NCI-H2107 treated with DMSO at 0.1 percent for 48 hours (cell line): ENCODE measurements around the gene ADAMTS3.

ENCODE experiments used
- DNase-seq: peaks from one replicate; lab custom pipeline; 2025; ENCODE audit not compliant: unreplicated experiment; lab: John Stamatoyannopoulos, UW

ADAMTS3 gene

GRCh38 chr4:72352711-72353110, 216.3 kb downstream of the ADAMTS3 start:
- DNase-seq: no peak

- DNase-seq: no peak
Observed at GRCh38 chr4:72351521-72351920, 217.5 kb downstream of the ADAMTS3 start.

GRCh38 chr4:72348701-72349100, 220.3 kb downstream of the ADAMTS3 start:
- DNase-seq: no peak

- DNase-seq: no peak
Observed at GRCh38 chr4:72344418-72344817, 224.6 kb downstream of the ADAMTS3 start.

- DNase-seq: no peak
Observed at GRCh38 chr4:72341432-72341820, 227.6 kb downstream of the ADAMTS3 start.

- DNase-seq: no peak
Observed at GRCh38 chr4:72340803-72341431, 228.1 kb downstream of the ADAMTS3 start.

GRCh38 chr4:72338060-72338459, 231.0 kb downstream of the ADAMTS3 start:
- DNase-seq: no peak

GRCh38 chr4:72330381-72330780, 238.6 kb downstream of the ADAMTS3 start:
- DNase-seq: no peak

- no peak for DNase-seq
Observed at GRCh38 chr4:72326692-72327632, 242.1 kb downstream of the ADAMTS3 start.

GRCh38 chr4:72325215-72325614, 243.8 kb downstream of the ADAMTS3 start:
- no peak for DNase-seq

- no peak for DNase-seq
Observed at GRCh38 chr4:72323227-72323626, 245.8 kb downstream of the ADAMTS3 start.

- DNase-seq: no peak
Observed at GRCh38 chr4:72320223-72320948, 248.6 kb downstream of the ADAMTS3 start.

- DNase-seq: no peak
Observed at GRCh38 chr4:72319601-72320021, 249.4 kb downstream of the ADAMTS3 start.

GRCh38 chr4:72318421-72319170, 250.4 kb downstream of the ADAMTS3 start:
- DNase-seq: no peak

- no peak for DNase-seq
Observed at GRCh38 chr4:72314869-72315268, 254.2 kb downstream of the ADAMTS3 start.

- no peak for DNase-seq
Observed at GRCh38 chr4:72313121-72313520, 255.9 kb downstream of the ADAMTS3 start.

- no peak for DNase-seq
Observed at GRCh38 chr4:72312032-72312650, 256.9 kb downstream of the ADAMTS3 start.

- DNase-seq: no peak
Observed at GRCh38 chr4:72311291-72311690, 257.7 kb downstream of the ADAMTS3 start.

- DNase-seq: no peak
Observed at GRCh38 chr4:72305620-72306019, 263.4 kb downstream of the ADAMTS3 start.

GRCh38 chr4:72305080-72305479, 263.9 kb downstream of the ADAMTS3 start:
- DNase-seq: no peak
